GM23338 (cell line): Measurements from ENCODE around the gene WDR38. TPM values are rescaled to one million over a fixed set of nuclear protein-coding genes. Genes with fewer than 3 reads are reported as not detected.

Source experiments
- ATAC-seq: fragments of 200-7000 bp; cut with Tn5 transposase; 3 replicates; pipeline ENCODE4 v1.9.1; 2020
- DNase-seq: peaks from one replicate; pipeline ENCODE4 v3.0.0-alpha.2; 2015; ENCODE audit warnings: low spot score
- H2AFZ ChIP-seq: fragments of 200-600 bp; sonication (generic); 2 replicates; pipeline ENCODE4 v1.8.0; 2016; ENCODE audit warnings: antibody characterized with exemption, mild to moderate bottlenecking, moderate library complexity
- H3F3A ChIP-seq: fragments of 200-600 bp; sonication (generic); replicated peaks from 2 replicates; pipeline ENCODE4 v1.8.0; 2017; ENCODE audit warnings: antibody characterized with exemption, mixed run types, low read depth
- H3K27ac ChIP-seq: fragments of 200-600 bp; sonication (generic); 2 replicates; pipeline ENCODE4 v1.6.1; 2016; ENCODE audit warnings: low read depth
- H3K27me3 ChIP-seq: fragments of 200-600 bp; sonication (generic); 2 replicates; pipeline ENCODE4 v1.8.0; 2016; ENCODE audit warnings: mild to moderate bottlenecking, mixed run types, moderate library complexity; ENCODE audit not compliant: insufficient read depth
- H3K36me3 ChIP-seq: fragments of 200-600 bp; sonication (generic); 2 replicates; pipeline ENCODE4 v1.8.0; 2016; ENCODE audit warnings: mild to moderate bottlenecking; ENCODE audit not compliant: insufficient read depth
- H3K4me1 ChIP-seq: fragments of 200-600 bp; sonication (generic); 2 replicates; pipeline ENCODE4 v1.8.0; 2016; ENCODE audit warnings: mild to moderate bottlenecking, moderate library complexity; ENCODE audit not compliant: insufficient read depth
- H3K4me2 ChIP-seq: fragments of 200-600 bp; sonication (generic); 2 replicates; pipeline ENCODE4 v1.7.1; 2017; ENCODE audit warnings: mixed run types
- H3K4me3 ChIP-seq: fragments of 200-600 bp; sonication (generic); 2 replicates; pipeline ENCODE4 v1.6.1; 2016; ENCODE audit warnings: mixed run types
- H3K79me2 ChIP-seq: fragments of 200-600 bp; sonication (generic); replicated peaks from 2 replicates; pipeline ENCODE4 v1.8.0; 2017; ENCODE audit warnings: mild to moderate bottlenecking; ENCODE audit not compliant: insufficient read depth
- H3K9me2 ChIP-seq: fragments of 200-600 bp; sonication (generic); 2 replicates; pipeline ENCODE4 v1.8.0; 2017; ENCODE audit not compliant: insufficient read depth
- H4K20me1 ChIP-seq: fragments of 200-600 bp; sonication (generic); replicated peaks from 2 replicates; pipeline ENCODE4 v1.8.0; 2017; ENCODE audit warnings: mild to moderate bottlenecking; ENCODE audit not compliant: insufficient read depth
- H3K27ac Mint-ChIP-seq: 2 replicates; pipeline ENCODE4 v1.8.0; 2020; ENCODE audit warnings: inconsistent platforms, mild to moderate bottlenecking, moderate library complexity, mixed read lengths
- H3K27me3 Mint-ChIP-seq: 3 replicates; pipeline ENCODE4 v1.8.0; 2022; ENCODE audit warnings: low read depth, mild to moderate bottlenecking, moderate library complexity, mixed read lengths, inconsistent platforms; ENCODE audit not compliant: insufficient read depth, poor library complexity
- H3K36me3 Mint-ChIP-seq: 3 replicates; pipeline ENCODE4 v1.8.0; 2021; ENCODE audit warnings: low read depth, mild to moderate bottlenecking, inconsistent platforms, moderate library complexity, mixed read lengths
- H3K4me1 Mint-ChIP-seq: 3 replicates; pipeline ENCODE4 v1.8.0; 2020; ENCODE audit warnings: mild to moderate bottlenecking, inconsistent platforms, mixed read lengths
- H3K4me3 Mint-ChIP-seq: 3 replicates; pipeline ENCODE4 v1.8.0; 2021; ENCODE audit warnings: moderate library complexity, mild to moderate bottlenecking, inconsistent platforms, mixed read lengths
- H3K9me3 Mint-ChIP-seq: 3 replicates; pipeline ENCODE4 v1.8.0; 2020; ENCODE audit warnings: moderate library complexity, mild to moderate bottlenecking, inconsistent platforms, mixed read lengths
- CREB1 ChIP-seq: fragments of 250-450 bp; sonication (Bioruptor Pico); IDR thresholded peaks from 2 replicates; pipeline ENCODE4 v1.5.0; 2020; ENCODE audit warnings: low read depth, mild to moderate bottlenecking, moderate library complexity
- EZH2 ChIP-seq: fragments of 200-600 bp; sonication (generic); IDR thresholded peaks from one replicate; pipeline ENCODE4 v1.8.0; 2017; ENCODE audit warnings: antibody characterized with exemption, mild to moderate bottlenecking, low read depth; ENCODE audit not compliant: unreplicated experiment
- EZH2phosphoT487 ChIP-seq: fragments of 200-600 bp; sonication (generic); IDR thresholded peaks from one replicate; pipeline ENCODE4 v1.8.1; 2018; ENCODE audit warnings: antibody characterized with exemption; ENCODE audit not compliant: unreplicated experiment
- JUNB ChIP-seq: IDR thresholded peaks from one replicate; pipeline ENCODE4 v1.6.1; 2016; ENCODE audit warnings: antibody characterized with exemption; ENCODE audit not compliant: unreplicated experiment
- NANOG ChIP-seq: IDR thresholded peaks from 2 replicates; pipeline ENCODE4 v1.6.1; 2016; ENCODE audit warnings: antibody characterized with exemption, borderline replicate concordance
- POLR2AphosphoS5 ChIP-seq: IDR thresholded peaks from 2 replicates; pipeline ENCODE4 v1.6.1; 2016; ENCODE audit warnings: antibody characterized with exemption, low read depth
- STAT1 ChIP-seq: IDR thresholded peaks from one replicate; pipeline ENCODE4 v1.6.1; 2016; ENCODE audit warnings: antibody characterized with exemption; ENCODE audit not compliant: unreplicated experiment
- ZNF114 ChIP-seq: fragments of 250-450 bp; sonication (Bioruptor Pico); IDR thresholded peaks from 2 replicates; pipeline ENCODE4 v1.5.0; 2020; ENCODE audit warnings: mild to moderate bottlenecking, moderate library complexity
- ZNF331 ChIP-seq: fragments of 250-450 bp; sonication (Bioruptor Pico); IDR thresholded peaks from 2 replicates; pipeline ENCODE4 v1.5.0; 2020; ENCODE audit warnings: low read depth, mild to moderate bottlenecking, moderate library complexity
- polyA plus RNA-seq: library from polyadenylated mRNA; unstranded; fragments of >200 nt; fragmentation: Nextera tagmentation; extraction: Ambion mirVana; gene quantifications from 2 replicates; pipeline ENCODE4 v1.2.1, GENCODE V29; 2016
- total RNA-seq: library from RNA; depleted of rRNA; stranded (reverse); fragments of >200 nt; shearing (Covaris generic); gene quantifications from 2 replicates; pipeline ENCODE4 v1.2.3, GENCODE V29; 2014
- TF ChIP-seq, protein P1 (sequence below): fragments of 250-450 bp; sonication (Bioruptor Pico); IDR thresholded peaks from 2 replicates; pipeline ENCODE4 v1.5.0; 2020; ENCODE audit warnings: mild to moderate bottlenecking, moderate library complexity
- TF ChIP-seq, protein P2 (sequence below): IDR thresholded peaks from one replicate; pipeline ENCODE4 v1.6.1; 2018; ENCODE audit warnings: antibody characterized with exemption; ENCODE audit not compliant: unreplicated experiment
- TF ChIP-seq, protein P3 (sequence below): IDR thresholded peaks from 2 replicates; pipeline ENCODE4 v1.6.1; 2016; ENCODE audit warnings: antibody characterized with exemption
- TF ChIP-seq, protein P4 (sequence below), 2 experiments: fragments of 200-600 bp in 1 of 2; sonication (generic) in 1 of 2; conservative IDR thresholded peaks; 2 replicates each; pipeline versions ENCODE4 v1.5.1 to v1.6.1; 2016 to 2017; ENCODE audit warnings: antibody characterized with exemption in 2 of 2, low read depth in 2 of 2, mild to moderate bottlenecking in 2 of 2, moderate library complexity in 1 of 2

The WDR38 gene
- total and polyA plus RNA-seq, 2 experiments from 2014 or later, result not detected

DNA sequence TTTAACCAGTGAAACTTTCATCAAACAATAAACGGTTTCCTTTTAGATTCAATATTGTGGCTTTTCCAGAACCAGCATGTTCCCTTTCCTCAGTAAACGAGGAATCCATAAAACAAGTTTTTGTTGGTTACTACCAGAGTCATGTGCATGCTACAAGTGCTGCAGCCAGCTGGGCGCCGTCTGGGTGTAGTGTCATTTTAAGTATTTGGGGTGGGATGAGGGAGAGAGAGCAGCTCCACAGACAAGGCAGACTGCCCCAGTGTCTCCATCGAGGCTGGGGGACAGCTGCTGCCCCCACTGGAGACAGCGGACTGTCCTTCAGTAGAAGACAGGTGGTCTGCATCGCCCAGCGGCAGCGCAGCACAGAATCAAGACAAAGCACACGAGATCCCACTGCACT lies 26.0 kb downstream of the WDR38 start:
- peaks cover 9% of the 10 kb centered on the region for H3K79me2 ChIP-seq
- ATAC-seq (0 out of 3 replicates have a peak, but pooled peaks have one; percentile 4), DNase-seq (no peak)
- no peaks in the 10 kb centered on the region for H3K9me2 ChIP-seq
- peaks cover 5% of the 10 kb centered on the region; the same call in 1 of the 2 replicates for H3K36me3 ChIP-seq
- Mint-ChIP-seq H3K9me3 (no peaks in the 10 kb centered on the region), H3K36me3 (peaks cover 41% of the 10 kb centered on the region), H3K27ac (peak overlapping the region; percentile 32; the same call in 1 of the 2 replicates), H3K27me3 (peaks cover 8% of the 10 kb centered on the region), H3K4me1 (peaks cover 57% of the 10 kb centered on the region), H3K4me3 (no peak overlapping the region; the same call in 2 of the 3 replicates)
- no peaks in the 10 kb centered on the region for H3K27me3 ChIP-seq
- peaks cover 31% of the 10 kb centered on the region for H3K4me1 ChIP-seq
- no peak for TF ChIP-seq POLR2AphosphoS5
- TF ChIP-seq, protein P1, sequence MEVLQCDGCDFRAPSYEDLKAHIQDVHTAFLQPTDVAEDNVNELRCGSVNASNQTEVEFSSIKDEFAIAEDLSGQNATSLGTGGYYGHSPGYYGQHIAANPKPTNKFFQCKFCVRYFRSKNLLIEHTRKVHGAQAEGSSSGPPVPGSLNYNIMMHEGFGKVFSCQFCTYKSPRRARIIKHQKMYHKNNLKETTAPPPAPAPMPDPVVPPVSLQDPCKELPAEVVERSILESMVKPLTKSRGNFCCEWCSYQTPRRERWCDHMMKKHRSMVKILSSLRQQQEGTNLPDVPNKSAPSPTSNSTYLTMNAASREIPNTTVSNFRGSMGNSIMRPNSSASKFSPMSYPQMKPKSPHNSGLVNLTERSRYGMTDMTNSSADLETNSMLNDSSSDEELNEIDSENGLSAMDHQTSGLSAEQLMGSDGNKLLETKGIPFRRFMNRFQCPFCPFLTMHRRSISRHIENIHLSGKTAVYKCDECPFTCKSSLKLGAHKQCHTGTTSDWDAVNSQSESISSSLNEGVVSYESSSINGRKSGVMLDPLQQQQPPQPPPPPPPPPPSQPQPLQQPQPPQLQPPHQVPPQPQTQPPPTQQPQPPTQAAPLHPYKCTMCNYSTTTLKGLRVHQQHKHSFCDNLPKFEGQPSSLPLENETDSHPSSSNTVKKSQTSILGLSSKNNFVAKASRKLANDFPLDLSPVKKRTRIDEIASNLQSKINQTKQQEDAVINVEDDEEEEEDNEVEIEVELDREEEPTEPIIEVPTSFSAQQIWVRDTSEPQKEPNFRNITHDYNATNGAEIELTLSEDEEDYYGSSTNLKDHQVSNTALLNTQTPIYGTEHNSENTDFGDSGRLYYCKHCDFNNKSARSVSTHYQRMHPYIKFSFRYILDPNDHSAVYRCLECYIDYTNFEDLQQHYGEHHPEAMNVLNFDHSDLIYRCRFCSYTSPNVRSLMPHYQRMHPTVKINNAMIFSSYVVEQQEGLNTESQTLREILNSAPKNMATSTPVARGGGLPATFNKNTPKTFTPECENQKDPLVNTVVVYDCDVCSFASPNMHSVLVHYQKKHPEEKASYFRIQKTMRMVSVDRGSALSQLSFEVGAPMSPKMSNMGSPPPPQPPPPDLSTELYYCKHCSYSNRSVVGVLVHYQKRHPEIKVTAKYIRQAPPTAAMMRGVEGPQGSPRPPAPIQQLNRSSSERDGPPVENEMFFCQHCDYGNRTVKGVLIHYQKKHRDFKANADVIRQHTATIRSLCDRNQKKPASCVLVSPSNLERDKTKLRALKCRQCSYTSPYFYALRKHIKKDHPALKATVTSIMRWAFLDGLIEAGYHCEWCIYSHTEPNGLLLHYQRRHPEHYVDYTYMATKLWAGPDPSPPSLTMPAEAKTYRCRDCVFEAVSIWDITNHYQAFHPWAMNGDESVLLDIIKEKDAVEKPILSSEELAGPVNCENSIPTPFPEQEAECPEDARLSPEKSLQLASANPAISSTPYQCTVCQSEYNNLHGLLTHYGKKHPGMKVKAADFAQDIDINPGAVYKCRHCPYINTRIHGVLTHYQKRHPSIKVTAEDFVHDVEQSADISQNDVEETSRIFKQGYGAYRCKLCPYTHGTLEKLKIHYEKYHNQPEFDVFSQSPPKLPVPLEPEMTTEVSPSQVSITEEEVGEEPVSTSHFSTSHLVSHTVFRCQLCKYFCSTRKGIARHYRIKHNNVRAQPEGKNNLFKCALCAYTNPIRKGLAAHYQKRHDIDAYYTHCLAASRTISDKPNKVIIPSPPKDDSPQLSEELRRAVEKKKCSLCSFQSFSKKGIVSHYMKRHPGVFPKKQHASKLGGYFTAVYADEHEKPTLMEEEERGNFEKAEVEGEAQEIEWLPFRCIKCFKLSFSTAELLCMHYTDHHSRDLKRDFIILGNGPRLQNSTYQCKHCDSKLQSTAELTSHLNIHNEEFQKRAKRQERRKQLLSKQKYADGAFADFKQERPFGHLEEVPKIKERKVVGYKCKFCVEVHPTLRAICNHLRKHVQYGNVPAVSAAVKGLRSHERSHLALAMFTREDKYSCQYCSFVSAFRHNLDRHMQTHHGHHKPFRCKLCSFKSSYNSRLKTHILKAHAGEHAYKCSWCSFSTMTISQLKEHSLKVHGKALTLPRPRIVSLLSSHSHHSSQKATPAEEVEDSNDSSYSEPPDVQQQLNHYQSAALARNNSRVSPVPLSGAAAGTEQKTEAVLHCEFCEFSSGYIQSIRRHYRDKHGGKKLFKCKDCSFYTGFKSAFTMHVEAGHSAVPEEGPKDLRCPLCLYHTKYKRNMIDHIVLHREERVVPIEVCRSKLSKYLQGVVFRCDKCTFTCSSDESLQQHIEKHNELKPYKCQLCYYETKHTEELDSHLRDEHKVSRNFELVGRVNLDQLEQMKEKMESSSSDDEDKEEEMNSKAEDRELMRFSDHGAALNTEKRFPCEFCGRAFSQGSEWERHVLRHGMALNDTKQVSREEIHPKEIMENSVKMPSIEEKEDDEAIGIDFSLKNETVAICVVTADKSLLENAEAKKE, result no peak
- TF ChIP-seq CREB1 (CRISPR knock-in tag), result no peak
- TF ChIP-seq ZNF331 (CRISPR knock-in tag), result no peak
- TF ChIP-seq, protein P2, sequence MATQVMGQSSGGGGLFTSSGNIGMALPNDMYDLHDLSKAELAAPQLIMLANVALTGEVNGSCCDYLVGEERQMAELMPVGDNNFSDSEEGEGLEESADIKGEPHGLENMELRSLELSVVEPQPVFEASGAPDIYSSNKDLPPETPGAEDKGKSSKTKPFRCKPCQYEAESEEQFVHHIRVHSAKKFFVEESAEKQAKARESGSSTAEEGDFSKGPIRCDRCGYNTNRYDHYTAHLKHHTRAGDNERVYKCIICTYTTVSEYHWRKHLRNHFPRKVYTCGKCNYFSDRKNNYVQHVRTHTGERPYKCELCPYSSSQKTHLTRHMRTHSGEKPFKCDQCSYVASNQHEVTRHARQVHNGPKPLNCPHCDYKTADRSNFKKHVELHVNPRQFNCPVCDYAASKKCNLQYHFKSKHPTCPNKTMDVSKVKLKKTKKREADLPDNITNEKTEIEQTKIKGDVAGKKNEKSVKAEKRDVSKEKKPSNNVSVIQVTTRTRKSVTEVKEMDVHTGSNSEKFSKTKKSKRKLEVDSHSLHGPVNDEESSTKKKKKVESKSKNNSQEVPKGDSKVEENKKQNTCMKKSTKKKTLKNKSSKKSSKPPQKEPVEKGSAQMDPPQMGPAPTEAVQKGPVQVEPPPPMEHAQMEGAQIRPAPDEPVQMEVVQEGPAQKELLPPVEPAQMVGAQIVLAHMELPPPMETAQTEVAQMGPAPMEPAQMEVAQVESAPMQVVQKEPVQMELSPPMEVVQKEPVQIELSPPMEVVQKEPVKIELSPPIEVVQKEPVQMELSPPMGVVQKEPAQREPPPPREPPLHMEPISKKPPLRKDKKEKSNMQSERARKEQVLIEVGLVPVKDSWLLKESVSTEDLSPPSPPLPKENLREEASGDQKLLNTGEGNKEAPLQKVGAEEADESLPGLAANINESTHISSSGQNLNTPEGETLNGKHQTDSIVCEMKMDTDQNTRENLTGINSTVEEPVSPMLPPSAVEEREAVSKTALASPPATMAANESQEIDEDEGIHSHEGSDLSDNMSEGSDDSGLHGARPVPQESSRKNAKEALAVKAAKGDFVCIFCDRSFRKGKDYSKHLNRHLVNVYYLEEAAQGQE, result no peak
- TF ChIP-seq STAT1, result no peak
- no peak for TF ChIP-seq EZH2
- no peak for TF ChIP-seq ZNF114
- no peak for TF ChIP-seq EZH2phosphoT487
- TF ChIP-seq, protein P3, sequence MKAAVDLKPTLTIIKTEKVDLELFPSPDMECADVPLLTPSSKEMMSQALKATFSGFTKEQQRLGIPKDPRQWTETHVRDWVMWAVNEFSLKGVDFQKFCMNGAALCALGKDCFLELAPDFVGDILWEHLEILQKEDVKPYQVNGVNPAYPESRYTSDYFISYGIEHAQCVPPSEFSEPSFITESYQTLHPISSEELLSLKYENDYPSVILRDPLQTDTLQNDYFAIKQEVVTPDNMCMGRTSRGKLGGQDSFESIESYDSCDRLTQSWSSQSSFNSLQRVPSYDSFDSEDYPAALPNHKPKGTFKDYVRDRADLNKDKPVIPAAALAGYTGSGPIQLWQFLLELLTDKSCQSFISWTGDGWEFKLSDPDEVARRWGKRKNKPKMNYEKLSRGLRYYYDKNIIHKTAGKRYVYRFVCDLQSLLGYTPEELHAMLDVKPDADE, result no peak
- TF ChIP-seq, protein P4, sequence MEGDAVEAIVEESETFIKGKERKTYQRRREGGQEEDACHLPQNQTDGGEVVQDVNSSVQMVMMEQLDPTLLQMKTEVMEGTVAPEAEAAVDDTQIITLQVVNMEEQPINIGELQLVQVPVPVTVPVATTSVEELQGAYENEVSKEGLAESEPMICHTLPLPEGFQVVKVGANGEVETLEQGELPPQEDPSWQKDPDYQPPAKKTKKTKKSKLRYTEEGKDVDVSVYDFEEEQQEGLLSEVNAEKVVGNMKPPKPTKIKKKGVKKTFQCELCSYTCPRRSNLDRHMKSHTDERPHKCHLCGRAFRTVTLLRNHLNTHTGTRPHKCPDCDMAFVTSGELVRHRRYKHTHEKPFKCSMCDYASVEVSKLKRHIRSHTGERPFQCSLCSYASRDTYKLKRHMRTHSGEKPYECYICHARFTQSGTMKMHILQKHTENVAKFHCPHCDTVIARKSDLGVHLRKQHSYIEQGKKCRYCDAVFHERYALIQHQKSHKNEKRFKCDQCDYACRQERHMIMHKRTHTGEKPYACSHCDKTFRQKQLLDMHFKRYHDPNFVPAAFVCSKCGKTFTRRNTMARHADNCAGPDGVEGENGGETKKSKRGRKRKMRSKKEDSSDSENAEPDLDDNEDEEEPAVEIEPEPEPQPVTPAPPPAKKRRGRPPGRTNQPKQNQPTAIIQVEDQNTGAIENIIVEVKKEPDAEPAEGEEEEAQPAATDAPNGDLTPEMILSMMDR (conservative IDR thresholded peaks at IDR 0.05; ENCODE audit: low read depth in 2 of 2), result no peak
- no peak for TF ChIP-seq NANOG
- no peak for TF ChIP-seq JUNB
- no peak overlapping the region for H3K4me3 ChIP-seq
- no peak overlapping the region for H2AFZ ChIP-seq
- peak overlapping the region; percentile 33 for H3K4me2 ChIP-seq
- peaks cover 12% of the 10 kb centered on the region; the same call in 1 of the 2 replicates for H4K20me1 ChIP-seq
- peak overlapping the region; percentile 84; the same call in 1 of the 2 replicates for H3K27ac ChIP-seq
- H3F3A ChIP-seq, result peaks cover 50% of the 10 kb centered on the region
